GM12878 (cell line): ENCODE data around the gene PGAM1. TPM values are rescaled to one million over a fixed set of nuclear protein-coding genes. Genes with fewer than 3 reads are reported as not detected.

ENCODE experiments used
- ATAC-seq: fragments of 200-7000 bp; cut with Tn5 transposase; 3 replicates; pipeline ENCODE4 v1.9.1; 2020; ENCODE audit warnings: mild to moderate bottlenecking, moderate library complexity
- BruUV-seq: library from RNA; stranded (reverse); fragments of 400-500 nt; replicated peaks from 2 replicates; lab custom pipeline; 2021; lab: Mats Ljungman, UMichigan
- CTCF ChIA-PET: fragments of 300-600 bp; sonication (Branson Sonifier 250); formaldehyde crosslinking; extraction: SDS; loops from one replicate; lab custom pipeline; 2021; ENCODE audit warnings: inconsistent platforms; lab: Yijun Ruan, JAX
- POLR2A ChIA-PET: fragments of 350-600 bp; formaldehyde crosslinking; extraction: SDS; loops from one replicate; lab custom pipeline; 2021; ENCODE audit warnings: inconsistent platforms; lab: Charles Lee
- RAD21 ChIA-PET: fragments of 300-600 bp; sonication (Branson Sonifier 250); formaldehyde crosslinking; loops from one replicate; lab custom pipeline; 2023; ENCODE audit warnings: antibody characterized with exemption; ENCODE audit not compliant: unreplicated experiment; lab: Charles Lee
- SMC1A ChIA-PET: fragments of 300-600 bp; sonication (Branson Sonifier 250); formaldehyde crosslinking; loops from one replicate; lab custom pipeline; 2023; ENCODE audit not compliant: unreplicated experiment, uncharacterized antibody; lab: Charles Lee
- DNase-seq: peaks from one replicate; pipeline ENCODE4 v3.0.0-alpha.2; 2011; ENCODE audit warnings: low read depth, low spot score
- FAIRE-seq: peaks from 3 replicates; lab custom pipeline; 2011; peaks lifted over from hg19 to GRCh38; lab: Jason Lieb, UNC
- H2AFZ ChIP-seq: 2 replicates; pipeline ENCODE4 v1.6.0; 2011; ENCODE audit warnings: low read depth, low read length, control low read depth; ENCODE audit not compliant: control insufficient read depth
- H3K27ac ChIP-seq: 2 replicates; pipeline ENCODE4 v1.5.1; 2011; ENCODE audit warnings: control low read depth; ENCODE audit not compliant: control insufficient read depth, insufficient read depth
- H3K27me3 ChIP-seq, 2 experiments: replicated peaks in 1 of 2; 2 replicates each; pipeline versions ENCODE4 v1.6.0 to v1.6.1; 2011; ENCODE audit warnings: low read length in 1 of 2; ENCODE audit not compliant: control insufficient read depth in 2 of 2, insufficient read depth in 2 of 2
- H3K36me3 ChIP-seq, 2 experiments: 2 replicates each; pipeline ENCODE4 v1.5.1; 2011; ENCODE audit warnings: low read length in 1 of 2; ENCODE audit not compliant: control insufficient read depth in 2 of 2, insufficient read depth in 2 of 2
- H3K4me1 ChIP-seq: 2 replicates; pipeline ENCODE4 v1.6.1; 2011; ENCODE audit warnings: mild to moderate bottlenecking, low read length, moderate library complexity, mixed read lengths; ENCODE audit not compliant: control insufficient read depth, insufficient read depth
- H3K4me2 ChIP-seq: 2 replicates; pipeline ENCODE4 v1.6.0; 2011; ENCODE audit warnings: control low read depth; ENCODE audit not compliant: control insufficient read depth, insufficient read depth
- H3K4me3 ChIP-seq: fragments of 200-600 bp; sonication (generic); 2 replicates; pipeline ENCODE4 v1.5.1; 2016
- H3K79me2 ChIP-seq: 2 replicates; pipeline ENCODE4 v1.6.0; 2011; ENCODE audit warnings: low read length; ENCODE audit not compliant: control insufficient read depth, insufficient read depth
- H3K9ac ChIP-seq: 2 replicates; pipeline ENCODE4 v1.8.0; 2011; ENCODE audit warnings: low read length, control low read depth, mixed read lengths; ENCODE audit not compliant: control insufficient read depth, insufficient read depth
- H3K9me3 ChIP-seq: replicated peaks from 3 replicates; pipeline ENCODE4 v1.5.1; 2011; ENCODE audit warnings: mild to moderate bottlenecking, low read length; ENCODE audit not compliant: control insufficient read depth, insufficient read depth
- H4K20me1 ChIP-seq: 2 replicates; pipeline ENCODE4 v1.6.0; 2011; ENCODE audit not compliant: control insufficient read depth, insufficient read depth
- ATF2 ChIP-seq: IDR thresholded peaks from 2 replicates; pipeline ENCODE4 v1.6.1; 2012; ENCODE audit warnings: low read length, inconsistent platforms
- BHLHE40 ChIP-seq, 2 experiments: fragments of 450-650 bp in 1 of 2; IDR thresholded peaks; 2 replicates each; pipeline ENCODE4 v1.6.1; 2011 to 2017; ENCODE audit warnings: low read depth in 2 of 2, borderline replicate concordance in 1 of 2, improper control_type of control experiment in 1 of 2, low read length in 1 of 2, mild to moderate bottlenecking in 1 of 2
- E2F8 ChIP-seq: fragments of 450-650 bp; IDR thresholded peaks from 2 replicates; pipeline ENCODE4 v1.6.1; 2018; ENCODE audit warnings: mild to moderate bottlenecking, low read depth, moderate library complexity; ENCODE audit not compliant: partially characterized antibody
- HSF1 ChIP-seq: fragments of 150-350 bp; IDR thresholded peaks from 2 replicates; pipeline ENCODE4 v1.6.1; 2014; ENCODE audit warnings: mild to moderate bottlenecking, low read depth, low read length
- IRF4 ChIP-seq: IDR thresholded peaks from 2 replicates; pipeline ENCODE4 v1.6.1; 2011; ENCODE audit warnings: low read depth, low read length
- IRF5 ChIP-seq: fragments of 450-650 bp; IDR thresholded peaks from 2 replicates; pipeline ENCODE4 v1.6.1; 2017; ENCODE audit warnings: borderline replicate concordance
- KLF5 ChIP-seq: fragments of 450-650 bp; IDR thresholded peaks from 2 replicates; pipeline ENCODE4 v1.6.1; 2014; ENCODE audit warnings: mild to moderate bottlenecking; ENCODE audit not compliant: partially characterized antibody
- LARP7 ChIP-seq: fragments of 450-650 bp; IDR thresholded peaks from 2 replicates; pipeline ENCODE4 v1.6.1; 2017; ENCODE audit warnings: mild to moderate bottlenecking
- PML ChIP-seq: IDR thresholded peaks from 2 replicates; pipeline ENCODE4 v1.6.1; 2012; ENCODE audit warnings: low read length, inconsistent platforms
- POLR2AphosphoS5 ChIP-seq: IDR thresholded peaks from 2 replicates; pipeline ENCODE4 v1.6.1; 2011; ENCODE audit warnings: mild to moderate bottlenecking, low read length, inconsistent platforms
- ZNF24 ChIP-seq: fragments of 450-650 bp; IDR thresholded peaks from 2 replicates; pipeline ENCODE4 v1.6.1; 2017; ENCODE audit warnings: antibody characterized with exemption, mild to moderate bottlenecking
- ZNF274 ChIP-seq: IDR thresholded peaks from one replicate; pipeline ENCODE4 v1.8.0; 2011; ENCODE audit not compliant: insufficient read length, insufficient read depth
- WGBS: methylation state at CpG from one replicate; pipeline ENCODE4 v1.1.6; 2016; ENCODE audit warnings: low lambda C conversion rate; ENCODE audit not compliant: insufficient replicate concordance, insufficient coverage; ENCODE audit errors: missing lambda C conversion rate; 5-methylcytosine and 5-hydroxymethylcytosine counted together
- in situ Hi-C: fragments of 300-500 bp; cut with MboI; formaldehyde crosslinking; loops from 9 replicates; pipeline ENCODE4 v1.14.3; 2018; ENCODE audit warnings: mixed read lengths
- intact Hi-C: fragments of 100-400 bp; cut with micrococcal nuclease; formaldehyde crosslinking; loops from one replicate; pipeline ENCODE4 v1.14.2; 2022; ENCODE audit not compliant: unreplicated experiment
- polyA plus RNA-seq, 11 experiments: library from polyadenylated mRNA; depleted of rRNA in 4 of 11; unstranded in 6 of 11; stranded (reverse) in 5 of 11; fragments of >200 nt; fragmentation: Nextera tagmentation in 4 of 11; fragmentation: Illumina TruSeq in 1 of 11; extraction: Ambion mirVana in 4 of 11; extraction: Trizol in 1 of 11; gene quantifications; 1 replicate in 1 of 11; 2 replicates in 10 of 11; pipeline versions ENCODE4 v1.2.1 to v1.2.3, GENCODE V29; 2011 to 2016; ENCODE audit warnings: inconsistent platforms in 2 of 11, missing spikeins in 2 of 11, low read depth in 1 of 11
- total RNA-seq, 4 experiments: library from RNA; depleted of rRNA in 3 of 4; stranded (reverse); fragments of >200 nt in 3 of 4; fragmentation: Illumina TruSeq in 1 of 4; extraction: Trizol in 1 of 4; gene quantifications; 2 replicates each; pipeline versions ENCODE4 v1.2.1 to v1.2.3, GENCODE V29; 2013 to 2021
- TF ChIP-seq, protein P1 (sequence below): fragments of 450-650 bp; IDR thresholded peaks from 2 replicates; pipeline ENCODE4 v1.6.1; 2016; ENCODE audit warnings: mild to moderate bottlenecking
- TF ChIP-seq, protein P2 (sequence below): fragments of 450-650 bp; IDR thresholded peaks from 2 replicates; pipeline ENCODE4 v1.6.1; 2017; ENCODE audit warnings: mild to moderate bottlenecking

PGAM1 gene
- total and polyA plus RNA-seq, 10 of the 15 experiments (the other 5 are each of a cell fraction or from before 2014, with no cell fraction given) = 115 to 1,362 (median 744) TPM

- intact Hi-C loops (no loop called here), in situ Hi-C loops (no loop called here)
- H3K4me3 ChIP-seq = no peak overlapping the region
- H3K79me2 ChIP-seq = peaks cover 16% of the 10 kb centered on the region
- no TSS peak for BruUV-seq
- H3K9me3 ChIP-seq = no peaks in the 10 kb centered on the region
- DNase-seq (no peak), ATAC-seq (peak; percentile 29), FAIRE-seq (no peak)
- ChIA-PET RAD21 (interaction anchor here (0.8 kb wide), 1 partner anchor 23 kb away, joined by 3 read pairs; no protein-coding TSS in a partner anchor), POLR2A (interaction anchor here (0.7 kb wide), 1 partner anchor 11 kb away, joined by 3 read pairs; no protein-coding TSS in a partner anchor), SMC1A (interaction anchor here (1.0 to 1.1 kb wide), 3 partner anchors 11 to 26 kb away, joined by 3 to 5 read pairs (median 3); no protein-coding TSS in a partner anchor), CTCF (interaction anchor here (0.9 to 1.7 kb wide), 4 partner anchors 10 to 20 kb away, joined by 3 to 4 read pairs (median 3); no protein-coding TSS in a partner anchor)
- 53% methylated on average over 1 of the region's 1 CpG for WGBS
- H3K27ac ChIP-seq = no peak overlapping the region
- H3K4me1 ChIP-seq = no peaks in the 10 kb centered on the region
- H4K20me1 ChIP-seq = peaks cover 8% of the 10 kb centered on the region; the same call in 1 of the 2 replicates
- H3K4me2 ChIP-seq = no peak overlapping the region
- H3K27me3 ChIP-seq = no peaks in the 10 kb centered on the region
- H3K9ac ChIP-seq = no peak overlapping the region
- H2AFZ ChIP-seq = no peak overlapping the region
- peaks cover 9 to 33% of the 10 kb centered on the region in 2 experiments for H3K36me3 ChIP-seq
- TF ChIP-seq ATF2 (no peak), ZNF274 (no peak), IRF4 (no peak), LARP7 (no peak), E2F8 (no peak), PML (no peak), HSF1 (no peak), ZNF24 (no peak), KLF5 (no peak), IRF5 (no peak), BHLHE40 (IDR thresholded peaks at IDR 0.05; ENCODE audit: borderline replicate concordance in 1 of 2, low read depth in 2 of 2, low read length in 1 of 2) (no peak), POLR2AphosphoS5 (no peak)
- TF ChIP-seq, protein P1, sequence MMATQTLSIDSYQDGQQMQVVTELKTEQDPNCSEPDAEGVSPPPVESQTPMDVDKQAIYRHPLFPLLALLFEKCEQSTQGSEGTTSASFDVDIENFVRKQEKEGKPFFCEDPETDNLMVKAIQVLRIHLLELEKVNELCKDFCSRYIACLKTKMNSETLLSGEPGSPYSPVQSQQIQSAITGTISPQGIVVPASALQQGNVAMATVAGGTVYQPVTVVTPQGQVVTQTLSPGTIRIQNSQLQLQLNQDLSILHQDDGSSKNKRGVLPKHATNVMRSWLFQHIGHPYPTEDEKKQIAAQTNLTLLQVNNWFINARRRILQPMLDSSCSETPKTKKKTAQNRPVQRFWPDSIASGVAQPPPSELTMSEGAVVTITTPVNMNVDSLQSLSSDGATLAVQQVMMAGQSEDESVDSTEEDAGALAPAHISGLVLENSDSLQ = no peak
- TF ChIP-seq, protein P2, sequence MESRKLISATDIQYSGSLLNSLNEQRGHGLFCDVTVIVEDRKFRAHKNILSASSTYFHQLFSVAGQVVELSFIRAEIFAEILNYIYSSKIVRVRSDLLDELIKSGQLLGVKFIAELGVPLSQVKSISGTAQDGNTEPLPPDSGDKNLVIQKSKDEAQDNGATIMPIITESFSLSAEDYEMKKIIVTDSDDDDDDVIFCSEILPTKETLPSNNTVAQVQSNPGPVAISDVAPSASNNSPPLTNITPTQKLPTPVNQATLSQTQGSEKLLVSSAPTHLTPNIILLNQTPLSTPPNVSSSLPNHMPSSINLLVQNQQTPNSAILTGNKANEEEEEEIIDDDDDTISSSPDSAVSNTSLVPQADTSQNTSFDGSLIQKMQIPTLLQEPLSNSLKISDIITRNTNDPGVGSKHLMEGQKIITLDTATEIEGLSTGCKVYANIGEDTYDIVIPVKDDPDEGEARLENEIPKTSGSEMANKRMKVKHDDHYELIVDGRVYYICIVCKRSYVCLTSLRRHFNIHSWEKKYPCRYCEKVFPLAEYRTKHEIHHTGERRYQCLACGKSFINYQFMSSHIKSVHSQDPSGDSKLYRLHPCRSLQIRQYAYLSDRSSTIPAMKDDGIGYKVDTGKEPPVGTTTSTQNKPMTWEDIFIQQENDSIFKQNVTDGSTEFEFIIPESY = no peak
Observed at GRCh38 chr10:97434557-97434956, 8.6 kb downstream of the PGAM1 start.
